Head of caudate nucleus (tissue), 42 donors: Measurements from ENCODE around the gene SLC10A4.
"Not testable (repeated sequence)": the region's sequence is repeated elsewhere in the genome, so short reads cannot be mapped to it uniquely, and the experiment has no call there.

Experiments
- DNase-seq, 42 donors: peaks; one replicate each; pipeline versions ENCODE4 v3.0.0 to v3.0.0-alpha.2; 2020 to 2021; ENCODE audit warnings: mixed read lengths in 7 of 42
- intact Hi-C: fragments of 100-400 bp; cut with DNase I; formaldehyde crosslinking; loops from one replicate; pipeline ENCODE4 v1.15.0; 2022

Gene SLC10A4, protein sequence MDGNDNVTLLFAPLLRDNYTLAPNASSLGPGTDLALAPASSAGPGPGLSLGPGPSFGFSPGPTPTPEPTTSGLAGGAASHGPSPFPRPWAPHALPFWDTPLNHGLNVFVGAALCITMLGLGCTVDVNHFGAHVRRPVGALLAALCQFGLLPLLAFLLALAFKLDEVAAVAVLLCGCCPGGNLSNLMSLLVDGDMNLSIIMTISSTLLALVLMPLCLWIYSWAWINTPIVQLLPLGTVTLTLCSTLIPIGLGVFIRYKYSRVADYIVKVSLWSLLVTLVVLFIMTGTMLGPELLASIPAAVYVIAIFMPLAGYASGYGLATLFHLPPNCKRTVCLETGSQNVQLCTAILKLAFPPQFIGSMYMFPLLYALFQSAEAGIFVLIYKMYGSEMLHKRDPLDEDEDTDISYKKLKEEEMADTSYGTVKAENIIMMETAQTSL

DNA sequence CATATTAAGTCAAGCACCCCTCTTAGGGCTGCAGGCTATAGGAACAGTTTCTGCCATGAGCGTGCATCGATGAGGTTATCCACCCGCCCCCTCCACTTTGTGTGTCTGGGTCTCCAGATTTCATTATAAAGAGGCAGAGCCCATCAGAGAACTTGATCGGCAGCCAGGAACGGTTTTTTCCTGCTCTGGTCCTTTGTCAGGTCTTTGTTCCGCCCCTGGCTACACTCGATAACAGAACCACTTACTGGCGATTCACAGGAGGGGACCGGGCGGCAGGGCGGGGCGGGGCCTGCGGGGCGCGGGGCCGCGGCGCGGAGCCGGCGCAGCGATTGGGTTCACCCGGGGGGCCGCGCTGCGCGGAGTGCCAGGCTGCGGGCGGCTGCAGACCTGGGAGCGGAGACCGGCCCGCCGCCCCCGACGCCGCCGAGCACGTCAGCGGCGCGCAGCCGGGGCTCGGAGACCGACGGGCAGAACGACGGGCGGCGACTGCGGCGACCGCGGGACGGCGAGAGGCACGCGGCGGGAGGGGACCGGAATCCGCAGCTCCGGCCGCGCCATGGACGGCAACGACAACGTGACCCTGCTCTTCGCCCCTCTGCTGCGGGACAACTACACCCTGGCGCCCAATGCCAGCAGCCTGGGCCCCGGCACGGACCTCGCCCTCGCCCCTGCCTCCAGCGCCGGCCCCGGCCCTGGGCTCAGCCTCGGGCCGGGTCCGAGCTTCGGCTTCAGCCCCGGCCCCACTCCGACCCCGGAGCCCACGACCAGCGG, at the start of gene SLC10A4:
SLC10A4 (plus strand) TSS at position 338 of the 771 bp plus-strand sequence; CDS start at position 557, 219 bp downstream.
- no peak for DNase-seq
- intact Hi-C loops: no loop called here

DNA sequence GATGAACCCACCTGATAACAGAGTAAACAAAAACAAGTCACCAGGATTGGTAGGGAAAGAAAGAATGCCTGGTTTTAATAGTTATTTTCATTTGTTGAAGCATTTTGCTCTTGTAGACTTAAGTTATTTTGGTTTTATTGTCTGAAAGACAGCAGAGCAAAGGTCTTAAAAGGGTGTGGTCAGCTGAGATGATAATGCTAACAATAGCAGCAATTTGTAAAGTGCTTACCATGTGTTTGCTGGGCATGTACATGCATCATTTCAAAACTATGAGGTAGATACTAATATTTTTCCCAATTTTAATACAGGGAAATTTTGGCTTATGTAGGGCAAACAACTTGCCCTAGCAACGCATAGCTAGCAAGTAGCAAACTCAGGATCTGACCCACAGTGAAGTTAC, 46.8 kb upstream of the SLC10A4 start:
- DNase-seq: no peak
- intact Hi-C loops: no loop called here

DNA sequence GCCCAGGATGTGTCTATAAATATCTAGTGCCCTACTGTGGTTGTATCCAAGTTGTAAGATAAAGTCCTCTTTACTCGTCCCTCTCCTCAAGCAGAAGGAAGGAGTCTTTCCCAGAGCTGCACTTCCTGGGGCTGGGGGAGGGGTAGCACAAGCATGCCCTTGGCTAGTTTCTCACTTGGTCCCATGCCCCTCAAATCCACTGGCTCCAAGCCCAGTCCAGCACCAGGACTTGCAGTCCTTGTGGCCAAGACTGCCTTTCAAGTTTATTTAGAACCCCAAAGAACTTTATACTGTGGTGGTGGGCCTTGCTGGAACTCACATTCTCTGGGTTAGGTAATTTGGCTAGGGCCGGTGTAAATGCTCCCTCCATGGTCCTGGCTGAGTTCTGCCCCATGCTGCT, 43.2 kb upstream of the SLC10A4 start:
- DNase-seq: peak in 31 of 42 donors; percentile 9 to 63 (median 34)
- intact Hi-C loops: no loop called here

DNA sequence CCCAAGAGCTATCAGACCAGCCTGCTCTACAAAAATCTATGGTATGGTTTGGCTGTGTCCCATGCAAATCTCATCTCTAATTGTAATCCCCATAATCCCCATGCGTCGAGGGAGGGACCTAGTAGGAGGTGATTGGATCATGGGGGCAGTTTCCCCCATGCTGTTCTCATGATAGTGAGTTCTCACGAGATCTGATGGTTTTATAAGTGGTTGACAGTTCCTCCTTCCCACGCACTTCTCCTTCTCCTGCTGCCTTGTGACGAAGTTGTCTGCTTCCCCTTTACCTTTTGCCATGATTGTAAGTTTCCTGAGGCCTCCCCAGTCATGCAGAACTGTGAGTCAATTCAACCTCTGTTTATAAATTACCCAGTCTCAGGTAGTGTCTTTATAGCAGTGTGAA, 42.2 kb upstream of the SLC10A4 start:
- intact Hi-C loops, DNase-seq: not testable (repeated sequence)

DNA sequence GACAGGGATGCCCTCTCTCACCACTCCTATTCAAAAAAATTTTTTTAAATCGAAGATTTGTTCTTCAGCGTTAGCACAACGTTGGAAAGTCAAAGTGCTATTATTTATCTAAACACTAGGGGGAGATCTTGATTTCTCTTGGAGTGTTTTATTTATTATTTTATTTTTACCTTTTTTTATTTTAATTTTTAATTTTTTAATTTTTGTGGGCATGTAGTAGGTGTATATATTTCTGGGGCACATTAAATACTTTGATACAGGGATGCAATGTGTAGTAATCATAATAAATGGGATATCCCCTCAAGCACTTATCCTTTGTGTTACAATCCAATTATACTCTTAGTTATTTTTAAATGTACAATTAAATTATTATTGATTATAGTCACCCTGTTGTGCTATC, 37.4 kb upstream of the SLC10A4 start:
- DNase-seq: no peak

DNA sequence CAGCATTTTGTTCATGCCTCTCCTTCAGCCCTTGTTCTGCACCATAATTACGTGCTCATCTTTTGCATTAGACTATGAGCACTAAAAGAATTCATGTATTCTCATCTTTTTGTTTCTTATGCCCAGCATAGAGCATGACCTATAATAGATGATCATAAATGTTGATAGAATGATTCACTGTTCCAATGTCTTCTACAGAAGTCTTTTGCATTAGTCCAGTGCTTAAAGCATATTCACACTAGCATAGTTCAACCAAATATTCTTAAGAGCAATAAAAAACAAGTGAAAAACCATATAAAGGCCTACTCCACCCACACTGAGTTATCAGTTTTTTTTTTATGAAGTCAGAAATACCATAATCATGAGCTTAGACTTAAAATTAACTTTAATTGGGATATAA, 36.5 kb upstream of the SLC10A4 start:
- intact Hi-C loops: no loop called here

More for the DNA sequence above, 37.4 kb upstream of the SLC10A4 start:
- intact Hi-C loops: no loop called here

DNA sequence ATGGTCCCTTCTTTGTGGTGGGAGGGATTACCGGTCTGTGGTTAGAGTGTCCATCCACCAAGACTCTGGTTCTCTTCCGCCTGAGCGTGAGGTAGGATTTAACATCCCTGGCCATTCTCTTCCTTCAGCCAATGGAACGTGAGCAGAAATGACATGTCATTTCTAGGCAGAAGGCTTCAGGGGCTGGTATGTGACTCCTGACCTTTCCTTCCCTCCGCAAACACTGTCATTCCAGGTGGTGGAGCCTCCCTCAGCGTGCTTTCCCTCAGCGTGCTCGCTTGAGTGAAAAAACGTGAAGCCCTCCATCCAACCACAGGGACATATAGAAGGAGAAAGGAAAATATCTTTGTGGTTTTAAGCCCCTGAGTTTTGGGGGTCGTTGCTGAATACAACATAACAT, 34.0 kb upstream of the SLC10A4 start:
- DNase-seq: no peak
- intact Hi-C loops: no loop called here

More for the DNA sequence above, 36.5 kb upstream of the SLC10A4 start:
- DNase-seq: no peak

DNA sequence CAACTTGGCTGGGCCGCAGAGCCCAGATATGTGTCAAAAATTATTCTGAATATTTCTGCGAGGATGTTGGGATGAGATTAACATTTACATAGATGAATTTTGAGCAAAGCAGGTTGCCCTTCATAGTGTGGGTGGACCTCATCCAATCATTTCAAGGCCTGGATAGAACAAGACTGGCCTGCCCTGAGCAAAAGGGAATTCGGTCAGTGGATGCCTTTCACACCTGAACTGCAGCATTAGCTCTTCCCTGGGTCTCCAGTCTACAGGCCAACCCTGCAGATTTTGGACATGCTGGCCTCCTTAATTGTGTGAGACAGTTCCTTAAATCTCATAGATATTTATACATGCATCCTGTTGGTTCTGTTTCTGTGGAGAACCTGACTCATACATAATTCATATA, 32.4 kb upstream of the SLC10A4 start:
- DNase-seq: no peak
- intact Hi-C loops: no loop called here

DNA sequence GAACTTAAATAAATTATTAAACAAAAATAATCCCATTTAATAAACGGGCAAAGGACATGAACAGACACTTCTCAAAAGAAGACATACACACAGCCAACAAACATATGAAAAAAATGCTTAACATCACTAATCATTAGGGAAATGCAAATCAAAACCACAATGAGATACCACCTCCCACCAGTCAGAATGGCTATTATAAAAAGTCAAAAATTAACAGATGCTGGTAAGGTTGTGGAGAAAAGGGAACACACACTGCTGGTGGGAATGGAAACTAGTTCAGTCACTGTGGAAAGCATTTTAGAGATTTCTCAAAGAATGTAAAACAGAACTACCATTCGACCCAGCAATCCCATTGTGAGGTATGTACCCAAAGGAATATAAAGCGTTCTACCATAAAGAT, 31.5 kb upstream of the SLC10A4 start:
- intact Hi-C loops, DNase-seq: not testable (repeated sequence)

DNA sequence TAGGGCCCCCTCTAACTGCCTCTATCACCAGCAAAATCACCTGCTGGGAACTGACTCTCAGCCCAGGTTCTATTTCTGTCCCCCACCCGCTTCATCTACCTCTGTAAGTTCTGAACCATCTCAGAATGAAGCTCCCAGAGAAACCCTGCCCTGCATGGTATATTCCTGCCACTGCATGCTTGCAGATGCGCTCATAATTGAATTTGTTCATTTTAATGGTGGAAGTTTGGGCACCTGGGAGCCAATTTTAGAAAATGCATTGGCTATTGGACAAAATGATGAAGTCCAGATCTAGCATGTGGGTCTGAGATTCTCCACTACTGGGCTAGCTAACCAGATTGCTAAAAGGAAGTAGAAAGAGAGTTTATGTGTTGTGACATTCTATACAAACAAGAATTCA, 28.6 kb upstream of the SLC10A4 start:
- no peak for DNase-seq
- intact Hi-C loops: no loop called here

DNA sequence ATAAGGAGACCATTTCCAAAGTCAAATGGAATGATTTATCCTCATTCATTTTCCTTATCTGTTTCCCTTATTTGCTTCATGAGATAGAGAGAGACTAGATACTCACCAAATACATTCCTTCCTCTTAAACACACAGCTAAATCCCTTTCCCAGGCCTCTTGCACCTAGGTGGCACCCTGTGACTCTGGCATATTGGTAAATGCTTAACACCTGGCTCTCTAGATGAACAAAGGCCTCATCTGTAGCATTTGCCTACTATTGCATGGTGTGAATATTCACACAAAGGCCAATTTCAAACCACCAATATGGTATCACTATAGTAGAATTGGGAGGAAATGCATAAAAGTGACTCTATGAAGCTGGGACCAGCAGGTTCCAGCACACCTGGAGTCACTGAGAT, 22.1 kb upstream of the SLC10A4 start:
- intact Hi-C loops: no loop called here
- no peak for DNase-seq

DNA sequence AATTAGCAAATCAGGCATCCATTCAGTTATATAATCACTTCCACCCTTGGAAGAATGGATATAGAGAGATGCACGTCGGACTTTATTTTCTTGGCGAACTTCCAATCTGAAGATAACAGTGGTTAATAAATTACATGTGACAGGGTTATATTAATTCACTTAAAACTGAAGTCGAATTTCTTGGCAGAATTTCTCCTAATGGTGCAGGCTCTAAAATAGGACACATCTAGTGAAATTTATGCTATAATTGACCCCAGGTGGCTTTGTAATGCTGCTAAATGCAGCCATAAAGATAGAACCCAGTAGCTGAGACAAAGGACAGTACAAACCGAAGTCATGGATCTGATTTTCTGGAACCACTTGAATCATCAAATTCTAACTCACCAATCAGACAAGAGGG, 20.8 kb upstream of the SLC10A4 start:
- intact Hi-C loops: no loop called here
- no peak for DNase-seq

DNA sequence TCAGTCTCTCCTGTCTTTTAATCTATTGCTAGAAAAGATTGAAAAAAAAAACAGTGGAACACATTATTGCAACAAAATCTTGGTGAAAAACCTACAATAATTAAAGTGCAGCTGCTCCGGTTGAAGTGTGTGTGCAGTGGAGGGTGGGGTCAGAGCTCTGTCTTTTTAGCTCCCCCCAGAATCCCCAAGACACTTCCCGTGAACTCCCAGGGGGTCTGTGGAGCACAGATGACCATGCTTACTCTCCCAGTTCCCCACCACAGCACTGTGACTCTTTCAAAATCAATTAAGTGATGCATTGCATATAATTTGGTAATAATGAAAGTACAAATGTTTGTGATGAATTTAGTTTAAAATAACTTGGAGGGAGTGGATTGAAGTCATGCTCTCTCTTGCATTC, 15.7 kb upstream of the SLC10A4 start:
- intact Hi-C loops: no loop called here
- no peak for DNase-seq

DNA sequence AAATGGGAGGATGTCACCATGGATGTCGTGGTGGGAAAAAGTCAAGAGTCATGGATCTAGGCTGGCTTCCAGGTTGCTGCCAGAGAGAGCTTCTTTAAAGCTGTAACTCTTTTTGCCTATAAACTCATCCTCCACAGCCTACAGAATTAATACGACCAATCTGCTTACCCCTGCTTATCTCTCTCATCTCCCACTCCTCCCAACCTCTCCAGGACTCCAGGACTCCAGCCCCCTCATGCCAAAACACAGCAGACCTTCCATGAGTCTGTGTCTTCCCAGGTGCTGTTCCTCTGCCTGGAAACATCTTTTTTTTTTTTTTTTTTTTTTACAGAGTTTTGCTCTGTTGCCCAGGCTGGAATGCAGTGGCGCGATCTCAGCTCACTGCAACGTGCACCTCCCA, 15.3 kb upstream of the SLC10A4 start:
- intact Hi-C loops: no loop called here
- no peak for DNase-seq

DNA sequence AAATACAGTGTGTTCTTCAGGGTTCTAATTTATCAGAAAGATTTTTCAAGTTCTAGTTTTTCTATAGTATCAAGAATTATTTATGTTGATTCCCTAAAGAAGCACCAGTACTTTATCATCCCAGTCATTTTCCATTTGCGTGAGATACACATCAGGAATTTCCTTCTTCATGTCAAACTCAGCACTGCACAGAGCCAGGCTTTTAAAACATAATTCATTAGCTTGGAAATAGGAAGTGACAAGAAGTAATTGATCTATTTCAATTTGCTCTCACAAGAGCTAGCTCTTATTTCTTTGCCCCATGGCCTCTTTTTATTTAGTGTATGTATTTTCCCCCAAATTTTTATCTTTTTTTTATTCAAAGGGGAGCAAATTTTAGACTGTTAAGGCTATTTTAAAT, 13.0 kb upstream of the SLC10A4 start:
- intact Hi-C loops: no loop called here
- no peak for DNase-seq

DNA sequence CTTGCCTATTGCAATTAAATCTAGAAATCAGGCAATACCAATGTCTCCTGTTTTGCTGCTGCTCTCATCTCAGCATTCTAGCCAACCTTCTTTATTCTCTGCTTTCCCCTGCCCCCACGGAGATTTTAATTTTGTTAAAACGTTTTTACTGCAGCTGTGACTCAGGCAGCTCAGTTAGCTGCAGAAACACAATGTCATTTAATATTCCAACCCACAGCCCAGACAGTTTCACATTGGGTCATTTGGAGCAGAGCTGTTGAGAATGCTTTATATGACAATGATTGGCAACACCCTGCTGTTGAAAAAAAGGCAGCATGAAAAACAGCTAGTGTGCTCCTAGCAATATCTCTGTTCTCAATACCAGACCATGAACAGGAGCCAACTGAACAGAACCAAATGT, 12.6 kb upstream of the SLC10A4 start:
- DNase-seq: peak in 21 of 42 donors; percentile 15 to 78 (median 44)
- intact Hi-C loops: no loop called here

DNA sequence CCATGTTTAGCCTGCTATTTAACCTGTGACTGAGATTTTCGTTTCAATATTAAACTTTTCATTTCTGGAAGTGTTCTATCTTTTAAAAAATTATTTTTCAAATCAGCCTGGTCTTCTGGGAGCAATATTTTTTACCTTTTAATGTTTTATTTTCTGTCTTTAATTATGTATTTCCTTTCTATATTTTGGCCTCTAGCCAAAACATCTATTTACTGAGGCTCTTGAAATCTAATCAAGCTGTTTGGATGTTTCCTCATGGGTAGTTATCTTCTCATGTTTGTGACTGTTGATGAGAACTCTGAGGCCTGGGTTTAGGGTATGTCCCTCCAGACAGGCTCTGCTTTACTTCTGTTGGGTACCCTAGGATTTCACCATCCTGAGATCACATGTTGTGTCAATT, 10.3 kb upstream of the SLC10A4 start:
- intact Hi-C loops: no loop called here
- DNase-seq: no peak

DNA sequence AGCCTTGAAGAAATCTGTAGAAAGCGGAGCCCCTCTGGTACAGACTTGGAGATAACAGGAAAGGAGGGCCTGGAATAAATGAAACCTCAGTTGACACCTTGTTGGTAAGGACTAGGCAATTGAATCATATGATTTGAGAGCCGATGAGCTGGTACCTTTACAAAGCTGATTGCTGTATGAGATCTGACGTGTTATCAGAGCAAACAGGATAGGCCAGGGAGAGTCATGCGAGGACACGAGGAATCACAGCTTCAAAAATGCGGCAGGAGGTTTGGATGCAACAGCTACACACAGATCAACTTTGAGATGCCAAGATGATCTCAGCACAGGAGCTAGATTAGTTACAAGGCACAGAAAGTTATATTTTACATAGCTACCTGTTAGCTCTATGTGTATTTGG, 7.4 kb upstream of the SLC10A4 start:
- no peak for DNase-seq
- intact Hi-C loops: no loop called here

DNA sequence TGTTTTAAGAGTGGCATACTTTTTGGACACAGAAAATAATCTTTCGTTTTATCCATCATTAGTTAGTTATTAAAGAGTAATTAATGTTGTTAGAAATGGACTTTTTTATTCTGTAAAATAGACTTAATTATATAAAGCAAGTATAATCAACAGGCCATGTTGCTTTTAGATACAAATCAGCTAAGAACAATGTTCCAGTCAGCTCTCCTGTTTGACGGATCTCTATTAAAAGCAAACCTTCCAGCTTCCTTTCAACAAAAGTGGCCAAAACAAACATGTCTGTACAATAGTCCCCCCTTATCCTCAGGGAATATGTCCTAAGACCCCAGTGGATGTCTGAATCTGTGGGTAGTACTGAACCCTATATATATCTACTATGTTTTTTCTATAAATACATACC, 4.9 kb upstream of the SLC10A4 start:
- no peak for DNase-seq
- intact Hi-C loops: no loop called here

DNA sequence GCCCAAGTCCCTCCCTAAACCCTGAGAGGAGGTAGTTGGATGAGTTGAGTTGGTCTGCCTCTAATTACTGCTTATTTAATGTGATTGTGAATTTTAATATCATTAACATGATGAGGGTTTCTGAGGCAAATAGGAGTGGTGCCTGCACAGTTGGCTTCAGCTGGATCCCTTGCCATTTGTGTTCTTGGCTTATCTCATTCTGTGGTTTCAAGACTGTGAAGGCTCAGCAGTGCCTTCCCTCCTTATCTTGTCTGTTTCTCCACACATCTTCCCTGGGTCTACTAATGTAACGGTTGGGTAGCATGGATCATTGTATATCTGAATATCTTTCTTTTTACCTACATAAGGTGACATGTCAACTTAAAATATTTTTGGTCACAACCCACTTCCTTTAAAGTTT, 1.6 kb upstream of the SLC10A4 start:
- intact Hi-C loops: no loop called here
- DNase-seq: no peak
